Mucosa of rectum (tissue), 2 donors: Measurements from ENCODE around the gene MAPKAP1.

Experiments
- H3K27ac ChIP-seq, 2 donors: one replicate each; pipeline ENCODE4 v1.7.0; 2013; ENCODE audit warnings: inconsistent platforms in 2 of 2, low read depth in 2 of 2, low read length in 2 of 2
- H3K27me3 ChIP-seq, 2 donors: one replicate each; pipeline ENCODE4 v1.7.0; 2013; ENCODE audit warnings: low read length in 2 of 2; ENCODE audit not compliant: control insufficient read depth in 2 of 2, insufficient read depth in 2 of 2
- H3K36me3 ChIP-seq, 2 donors: one replicate each; pipeline ENCODE4 v1.7.0; 2013; ENCODE audit warnings: low read length in 2 of 2; ENCODE audit not compliant: control insufficient read depth in 2 of 2, insufficient read depth in 2 of 2
- H3K4me1 ChIP-seq, 2 donors: one replicate each; pipeline ENCODE4 v1.7.0; 2013; ENCODE audit warnings: low read length in 2 of 2, mild to moderate bottlenecking in 1 of 2; ENCODE audit not compliant: control insufficient read depth in 2 of 2, insufficient read depth in 2 of 2
- H3K4me3 ChIP-seq, 2 donors: one replicate each; pipeline ENCODE4 v1.7.0; 2013; ENCODE audit warnings: low read length in 2 of 2
- H3K9ac ChIP-seq, 2 donors: one replicate each; pipeline ENCODE4 v1.7.0; 2013; ENCODE audit warnings: low read length in 2 of 2, low read depth in 1 of 2, mild to moderate bottlenecking in 1 of 2
- H3K9me3 ChIP-seq, 2 donors: one replicate each; pipeline ENCODE4 v1.7.0; 2013; ENCODE audit warnings: low read length in 2 of 2; ENCODE audit not compliant: control insufficient read depth in 2 of 2
- donor health status: healthy.
- donor health status: Normal muscosa, but diverticular disease.

MAPKAP1 gene

GRCh38 chr9:125431741-125432271, 275.2 kb downstream of the MAPKAP1 start:
- peaks cover 0 to 1% of the 10 kb centered on the region in 2 donors for H3K36me3 ChIP-seq
- no peak overlapping the region for H3K4me3 ChIP-seq
- H3K27me3 ChIP-seq = no peaks in the 10 kb centered on the region
- H3K9ac ChIP-seq = no peak overlapping the region
- no peaks in the 10 kb centered on the region for H3K4me1 ChIP-seq
- H3K9me3 ChIP-seq = no peaks in the 10 kb centered on the region
- no peak overlapping the region for H3K27ac ChIP-seq

- H3K4me1 ChIP-seq = no peaks in the 10 kb centered on the region
- H3K27ac ChIP-seq = no peak overlapping the region
- H3K9ac ChIP-seq = no peak overlapping the region
- no peaks in the 10 kb centered on the region for H3K9me3 ChIP-seq
- H3K36me3 ChIP-seq = no peaks in the 10 kb centered on the region
- H3K27me3 ChIP-seq = no peaks in the 10 kb centered on the region
- no peak overlapping the region for H3K4me3 ChIP-seq
These were observed 276.0 kb downstream of the MAPKAP1 start for GRCh38 chr9:125431012-125431305.

GRCh38 chr9:125430161-125431011, 276.6 kb downstream of the MAPKAP1 start:
- Histone ChIP-seq H3K9ac (no peak overlapping the region), H3K27me3 (no peaks in the 10 kb centered on the region), H3K4me3 (no peak overlapping the region), H3K4me1 (no peaks in the 10 kb centered on the region), H3K27ac (no peak overlapping the region), H3K36me3 (no peaks in the 10 kb centered on the region), H3K9me3 (no peaks in the 10 kb centered on the region)

- Histone ChIP-seq H3K9me3 (no peaks in the 10 kb centered on the region), H3K9ac (no peak overlapping the region), H3K27ac (no peak overlapping the region), H3K27me3 (no peaks in the 10 kb centered on the region), H3K36me3 (no peaks in the 10 kb centered on the region), H3K4me3 (no peak overlapping the region), H3K4me1 (no peaks in the 10 kb centered on the region)
These were observed 277.4 kb downstream of the MAPKAP1 start for GRCh38 chr9:125429476-125430160.

DNA sequence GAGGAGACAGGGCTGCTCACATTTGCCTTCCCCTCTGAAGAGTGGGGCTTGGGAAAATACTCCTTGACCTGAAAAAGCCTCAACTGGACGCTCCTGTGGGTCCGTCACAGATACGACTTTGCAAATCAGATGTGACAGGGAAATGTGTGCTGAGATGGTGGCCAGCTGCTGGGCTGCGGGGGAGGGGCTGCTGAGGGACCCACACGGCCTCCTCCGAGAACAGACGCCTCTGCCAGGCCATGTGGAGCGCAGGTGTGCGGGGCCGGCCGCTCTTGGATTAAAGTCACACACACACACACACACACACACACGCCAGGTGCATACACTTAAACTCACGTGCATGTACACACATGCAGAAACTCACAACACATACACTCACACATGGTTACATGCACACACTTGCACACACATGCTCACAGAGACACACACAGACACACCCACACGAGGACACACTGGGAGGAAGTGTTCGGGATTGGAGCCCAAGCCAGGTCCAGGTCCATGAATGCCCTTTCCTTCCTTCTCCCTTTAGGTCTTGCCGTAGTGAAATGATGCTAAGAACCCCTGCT, 278.0 kb downstream of the MAPKAP1 start:
- no peaks in the 10 kb centered on the region for H3K36me3 ChIP-seq
- H3K27me3 ChIP-seq = no peaks in the 10 kb centered on the region
- no peaks in the 10 kb centered on the region for H3K9me3 ChIP-seq
- no peaks in the 10 kb centered on the region for H3K4me1 ChIP-seq
- H3K9ac ChIP-seq = no peak overlapping the region
- H3K27ac ChIP-seq = no peak overlapping the region
- no peak overlapping the region for H3K4me3 ChIP-seq

DNA sequence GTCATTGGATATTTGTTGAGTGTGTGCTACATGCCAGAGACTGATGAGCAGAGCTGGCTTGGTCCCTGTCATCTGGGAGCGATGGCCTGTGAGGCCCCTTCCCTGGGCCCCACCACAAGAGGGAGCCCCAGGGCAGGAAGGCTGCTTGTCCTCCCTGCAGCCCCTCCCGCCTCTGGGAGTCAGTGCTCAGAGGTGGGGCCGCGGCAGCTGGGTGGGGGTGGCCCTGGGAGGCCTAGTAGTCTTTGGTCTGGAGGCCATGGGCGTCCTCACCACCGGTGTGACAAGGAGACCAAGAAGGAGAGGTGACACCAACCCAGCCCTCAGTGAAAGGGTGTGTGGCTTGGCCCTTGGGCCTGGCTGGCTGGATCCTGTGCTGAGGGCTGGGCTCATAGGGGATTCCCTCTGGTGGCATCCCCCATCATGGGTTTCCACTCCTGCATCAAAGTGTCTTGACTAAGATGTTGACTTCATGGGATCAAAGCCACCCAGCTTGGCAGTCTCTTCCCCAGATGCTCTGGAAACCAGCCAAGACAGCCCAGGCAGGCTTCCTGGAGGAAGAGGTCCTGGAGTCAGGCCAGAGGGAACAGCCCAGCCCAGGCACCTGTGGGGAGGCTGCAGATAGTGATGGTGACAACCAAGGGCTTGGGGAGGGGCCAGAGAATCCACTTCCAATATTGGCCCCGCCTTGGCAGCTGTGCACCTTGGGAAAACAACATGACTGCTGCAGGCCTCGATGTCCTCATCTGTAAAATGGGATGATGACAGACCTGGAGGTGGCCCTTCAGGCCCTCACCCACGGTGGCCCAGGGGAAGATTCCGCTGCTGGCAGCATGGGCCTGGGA, 278.7 kb downstream of the MAPKAP1 start:
- Histone ChIP-seq H3K27ac (no peak overlapping the region), H3K4me1 (no peaks in the 10 kb centered on the region), H3K9me3 (no peaks in the 10 kb centered on the region), H3K27me3 (no peaks in the 10 kb centered on the region), H3K9ac (no peak overlapping the region), H3K36me3 (no peaks in the 10 kb centered on the region), H3K4me3 (no peak overlapping the region)

- no peak overlapping the region for H3K27ac ChIP-seq
- no peaks in the 10 kb centered on the region for H3K27me3 ChIP-seq
- no peaks in the 10 kb centered on the region for H3K9me3 ChIP-seq
- no peaks in the 10 kb centered on the region for H3K36me3 ChIP-seq
- no peak overlapping the region for H3K4me3 ChIP-seq
- no peaks in the 10 kb centered on the region for H3K4me1 ChIP-seq
- no peak overlapping the region for H3K9ac ChIP-seq
These were observed 279.5 kb downstream of the MAPKAP1 start for GRCh38 chr9:125427556-125427955.

DNA sequence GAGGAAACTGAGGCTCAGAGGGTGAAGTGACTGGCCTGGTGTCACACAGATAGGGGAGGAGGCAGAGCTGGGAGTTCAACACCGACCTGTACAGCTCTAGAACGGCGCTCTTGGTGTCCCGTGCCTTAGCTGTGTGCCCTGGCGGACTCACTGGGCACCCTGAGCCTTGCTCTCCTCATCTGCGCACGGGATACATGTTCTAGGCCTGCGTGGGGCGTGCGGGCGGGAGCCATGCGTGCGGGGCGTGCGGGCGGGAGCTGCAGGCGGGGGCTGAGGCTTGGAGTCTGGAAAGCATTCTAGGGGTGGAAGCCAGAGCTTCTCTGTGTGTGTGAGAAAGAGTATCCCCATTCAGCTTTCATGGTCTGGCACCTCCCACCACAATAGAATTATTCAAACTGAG, 280.1 kb downstream of the MAPKAP1 start:
- no peak overlapping the region for H3K9ac ChIP-seq
- no peaks in the 10 kb centered on the region for H3K36me3 ChIP-seq
- H3K4me1 ChIP-seq = no peaks in the 10 kb centered on the region
- no peak overlapping the region for H3K27ac ChIP-seq
- H3K9me3 ChIP-seq = no peaks in the 10 kb centered on the region
- H3K27me3 ChIP-seq = no peaks in the 10 kb centered on the region
- H3K4me3 ChIP-seq = no peak overlapping the region

DNA sequence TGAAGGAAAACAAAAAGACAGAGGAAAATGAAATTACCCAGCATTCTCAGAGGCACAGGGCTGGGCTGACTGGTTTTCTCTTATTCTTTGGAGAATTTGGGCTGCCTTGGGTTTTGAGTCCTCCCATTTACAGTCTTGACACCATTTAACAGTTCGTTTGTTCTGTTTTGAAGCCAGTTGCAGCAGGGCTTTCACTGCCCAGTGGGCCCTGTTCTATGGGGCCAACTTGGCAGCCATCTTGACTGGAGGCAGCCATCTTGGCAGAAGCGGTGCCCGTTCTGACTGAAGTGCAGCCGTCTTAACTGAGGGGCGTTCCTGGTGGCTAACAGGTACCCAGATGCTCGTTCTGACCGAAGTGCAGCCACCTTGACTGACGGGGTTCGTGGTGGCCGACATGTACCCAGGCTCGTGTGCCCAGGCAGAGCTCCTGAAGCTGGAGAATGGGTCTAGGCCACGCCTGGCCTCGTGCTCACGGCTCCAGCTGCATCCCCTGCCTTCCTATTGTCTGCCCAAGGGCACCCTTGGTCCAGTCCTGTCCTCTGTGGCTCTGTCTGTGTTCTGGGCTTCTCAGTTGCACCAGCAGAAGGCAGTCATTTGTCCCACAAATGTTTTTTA, 281.0 kb downstream of the MAPKAP1 start:
- no peak overlapping the region for H3K9ac ChIP-seq
- no peaks in the 10 kb centered on the region for H3K36me3 ChIP-seq
- H3K27me3 ChIP-seq = no peaks in the 10 kb centered on the region
- H3K9me3 ChIP-seq = no peaks in the 10 kb centered on the region
- H3K27ac ChIP-seq = no peak overlapping the region
- H3K4me1 ChIP-seq = no peaks in the 10 kb centered on the region
- no peak overlapping the region for H3K4me3 ChIP-seq
